Mesothelial cell of epicardium (in vitro differentiated cells): ENCODE data around the gene TPCN1. TPM values are rescaled to one million over a fixed set of nuclear protein-coding genes. Genes with fewer than 3 reads are reported as not detected.
A peak's percentile ranks its signal among the peaks of the same experiment; 100 is the strongest.

Experiments used
- DNase-seq, 2 experiments: peaks; one replicate each; pipeline ENCODE4 v3.0.0; 2021; ENCODE audit warnings: low spot score in 2 of 2; ENCODE audit not compliant: unreplicated experiment in 2 of 2
- H3K27ac Mint-ChIP-seq: 2 replicates; pipeline ENCODE4 v1.8.0; 2021; ENCODE audit warnings: mixed read lengths
- H3K27me3 Mint-ChIP-seq: 2 replicates; pipeline ENCODE4 v1.8.0; 2021; ENCODE audit warnings: low read depth, mixed read lengths
- H3K36me3 Mint-ChIP-seq: 2 replicates; pipeline ENCODE4 v1.8.0; 2021; ENCODE audit warnings: mixed read lengths
- H3K4me1 Mint-ChIP-seq: 2 replicates; pipeline ENCODE4 v1.8.0; 2021; ENCODE audit warnings: mixed read lengths
- H3K4me3 Mint-ChIP-seq: 2 replicates; pipeline ENCODE4 v1.8.0; 2021; ENCODE audit warnings: mild to moderate bottlenecking, moderate library complexity, mixed read lengths
- H3K9me3 Mint-ChIP-seq: 2 replicates; pipeline ENCODE4 v1.8.0; 2021; ENCODE audit warnings: mixed read lengths
- CTCF ChIP-seq: fragments of 200-600 bp; sonication (generic); IDR thresholded peaks from one replicate; pipeline ENCODE4 v1.5.0; 2021; ENCODE audit warnings: antibody characterized with exemption; ENCODE audit not compliant: unreplicated experiment
- total RNA-seq: library from RNA; stranded (reverse); gene quantifications from 3 replicates; pipeline ENCODE4 v1.2.1, GENCODE V29; 2021

TPCN1 gene
- total RNA-seq, 1 donor from 2014 or later: 40.0 TPM

- Mint-ChIP-seq H3K4me1 (peaks cover 11% of the 10 kb centered on the region), H3K4me3 (no peak overlapping the region), H3K9me3 (no peaks in the 10 kb centered on the region), H3K36me3 (no peaks in the 10 kb centered on the region), H3K27ac (no peak overlapping the region), H3K27me3 (no peaks in the 10 kb centered on the region)
- no peak for TF ChIP-seq CTCF
- DNase-seq: no peak
Measured at GRCh38 chr12:113197518-113198077, 23.7 kb upstream of the TPCN1 start.

GRCh38 chr12:113198296-113198695 lies 23.0 kb upstream of the TPCN1 start:
- Mint-ChIP-seq H3K4me3 (no peak overlapping the region), H3K27me3 (no peaks in the 10 kb centered on the region), H3K36me3 (no peaks in the 10 kb centered on the region), H3K4me1 (peaks cover 11% of the 10 kb centered on the region), H3K9me3 (no peaks in the 10 kb centered on the region), H3K27ac (peak overlapping the region; percentile 14)
- no peak for TF ChIP-seq CTCF
- no peak for DNase-seq

GRCh38 chr12:113200021-113200797 lies 21.1 kb upstream of the TPCN1 start:
- H3K4me3 Mint-ChIP-seq: no peak overlapping the region
- no peaks in the 10 kb centered on the region for H3K36me3 Mint-ChIP-seq
- H3K9me3 Mint-ChIP-seq: no peaks in the 10 kb centered on the region
- H3K27ac Mint-ChIP-seq: no peak overlapping the region
- peaks cover 4% of the 10 kb centered on the region for H3K4me1 Mint-ChIP-seq
- DNase-seq: no peak
- no peaks in the 10 kb centered on the region for H3K27me3 Mint-ChIP-seq
- TF ChIP-seq CTCF: no peak

- H3K27ac Mint-ChIP-seq: no peak overlapping the region
- H3K36me3 Mint-ChIP-seq: peaks cover 4% of the 10 kb centered on the region
- no peak overlapping the region for H3K4me3 Mint-ChIP-seq
- no peaks in the 10 kb centered on the region for H3K4me1 Mint-ChIP-seq
- no peaks in the 10 kb centered on the region for H3K27me3 Mint-ChIP-seq
- no peak for DNase-seq
- peaks cover 4% of the 10 kb centered on the region for H3K9me3 Mint-ChIP-seq
- no peak for TF ChIP-seq CTCF
Measured at GRCh38 chr12:113201187-113202177, 19.8 kb upstream of the TPCN1 start.

GRCh38 chr12:113202300-113203075 lies 18.8 kb upstream of the TPCN1 start:
- Mint-ChIP-seq H3K4me1 (no peaks in the 10 kb centered on the region), H3K9me3 (peaks cover 4% of the 10 kb centered on the region), H3K27ac (no peak overlapping the region), H3K36me3 (peaks cover 6% of the 10 kb centered on the region), H3K4me3 (no peak overlapping the region), H3K27me3 (no peaks in the 10 kb centered on the region)
- TF ChIP-seq CTCF: no peak
- DNase-seq: no peak
